ENCODE measurements around the gene KCTD11. TPM values are rescaled to one million over a fixed set of nuclear protein-coding genes. Genes with fewer than 3 reads are reported as not detected.

Gene KCTD11
- total and polyA plus RNA-seq, 2 experiments from 2014 or later: 2.2 to 7.7 TPM

GRCh38 chr17:7403727-7403976 is 51.7 kb downstream of the KCTD11 start (continued):
- no peak for TF ChIP-seq POLR2AphosphoS5 (IDR thresholded peaks at IDR 0.05; ENCODE audit: low read depth)
- TF ChIP-seq CTCF (conservative IDR thresholded peaks at IDR 0.05; ENCODE audit: low read depth in 2 of 2): no peak
- TF ChIP-seq STAT1 (IDR thresholded peaks at IDR 0.05; ENCODE audit: unreplicated experiment): no peak
- no peak for TF ChIP-seq JUNB (IDR thresholded peaks at IDR 0.05; ENCODE audit: unreplicated experiment)
- TF ChIP-seq EZH2phosphoT487 (IDR thresholded peaks at IDR 0.05; ENCODE audit: unreplicated experiment): no peak
- no peak for TF ChIP-seq CREB1 (CRISPR knock-in tag; IDR thresholded peaks at IDR 0.05; ENCODE audit: low read depth)

GRCh38 chr17:7403977-7404736 is 52.2 kb downstream of the KCTD11 start, which contains the start of gene TMEM256:
Gene TMEM256 (minus strand): TSS chr17:7404097. CDS start chr17:7404084, 13 bp downstream.
- Histone ChIP-seq H2AFZ (no peak within 1 kb of the TSS), H3K4me2 (peak within 1 kb of the TSS; percentile 99), H3K27ac (ENCODE audit: low read depth) (peak within 1 kb of the TSS; percentile 78; the same call in 1 of the 2 replicates), H4K20me1 (replicated peaks; ENCODE audit: insufficient read depth) (peaks cover 12% of the 10 kb centered on the region), H3F3A (replicated peaks; ENCODE audit: low read depth) (peaks cover 27% of the 10 kb centered on the region), H3K9me2 (ENCODE audit: insufficient read depth) (no peaks in the 10 kb centered on the region), H3K4me3 (peak within 1 kb of the TSS; percentile 90), H3K79me2 (replicated peaks; ENCODE audit: insufficient read depth) (peaks cover 14% of the 10 kb centered on the region), H3K27me3 (ENCODE audit: insufficient read depth) (no peaks in the 10 kb centered on the region), H3K4me1 (ENCODE audit: insufficient read depth) (peaks cover 28% of the 10 kb centered on the region), H3K36me3 (ENCODE audit: insufficient read depth) (peaks cover 3% of the 10 kb centered on the region; the same call in 1 of the 2 replicates)
- Mint-ChIP-seq H3K36me3 (ENCODE audit: low read depth) (peaks cover 12% of the 10 kb centered on the region; the same call in 2 of the 3 replicates), H3K4me1 (peaks cover 27% of the 10 kb centered on the region), H3K27me3 (ENCODE audit: insufficient read depth, low read depth, poor library complexity) (peaks cover 11% of the 10 kb centered on the region), H3K27ac (peak within 1 kb of the TSS; percentile 93), H3K9me3 (no peaks in the 10 kb centered on the region), H3K4me3 (peak within 1 kb of the TSS; percentile 88)
- DNase-seq (ENCODE audit: low spot score) (peak; percentile 100), ATAC-seq (peak; percentile 83)
- no peak for TF ChIP-seq EZH2phosphoT487 (IDR thresholded peaks at IDR 0.05; ENCODE audit: unreplicated experiment)
- no peak for TF ChIP-seq ZNF462 (CRISPR knock-in tag; IDR thresholded peaks at IDR 0.05)
- no peak for TF ChIP-seq STAT1 (IDR thresholded peaks at IDR 0.05; ENCODE audit: unreplicated experiment)
- no peak for TF ChIP-seq REST (IDR thresholded peaks at IDR 0.05; ENCODE audit: unreplicated experiment)
- TF ChIP-seq CTCF (conservative IDR thresholded peaks at IDR 0.05; ENCODE audit: low read depth in 2 of 2): no peak
- TF ChIP-seq ZNF114 (CRISPR knock-in tag; IDR thresholded peaks at IDR 0.05): no peak
- peak; percentile 70 for TF ChIP-seq CREB1 (CRISPR knock-in tag; IDR thresholded peaks at IDR 0.05; ENCODE audit: low read depth)
